Measurements from ENCODE around the gene NUDT4. TPM values are rescaled to one million over a fixed set of nuclear protein-coding genes. Genes with fewer than 3 reads are reported as not detected.
A peak's percentile ranks its signal among the peaks of the same experiment; 100 is the strongest.
"Not testable (repeated sequence)": the region's sequence is repeated elsewhere in the genome, so short reads cannot be mapped to it uniquely, and the experiment has no call there.

Gene NUDT4
- total RNA-seq, 1 donor from 2014 or later = 52.2 TPM

DNA sequence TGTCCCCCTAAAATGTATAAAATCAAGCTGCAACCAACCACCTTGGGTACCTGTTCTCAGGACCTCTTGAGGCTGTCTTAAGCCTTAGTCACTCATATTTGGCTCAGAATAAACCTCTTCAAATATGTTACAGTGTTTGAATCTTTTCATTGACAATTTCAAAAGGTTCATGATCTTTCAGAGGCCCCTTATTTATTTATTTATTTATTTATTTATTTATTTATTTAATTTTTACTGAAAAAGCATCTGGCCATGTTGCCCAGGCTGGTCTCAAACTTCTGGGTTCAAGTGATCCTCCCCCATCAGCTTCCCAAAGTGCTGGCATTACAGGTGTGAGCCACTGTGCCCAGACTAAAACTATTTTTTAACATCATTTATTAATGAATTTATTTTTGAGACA, 8.2 kb upstream of the NUDT4 start:
- TF ChIP-seq, protein P1, sequence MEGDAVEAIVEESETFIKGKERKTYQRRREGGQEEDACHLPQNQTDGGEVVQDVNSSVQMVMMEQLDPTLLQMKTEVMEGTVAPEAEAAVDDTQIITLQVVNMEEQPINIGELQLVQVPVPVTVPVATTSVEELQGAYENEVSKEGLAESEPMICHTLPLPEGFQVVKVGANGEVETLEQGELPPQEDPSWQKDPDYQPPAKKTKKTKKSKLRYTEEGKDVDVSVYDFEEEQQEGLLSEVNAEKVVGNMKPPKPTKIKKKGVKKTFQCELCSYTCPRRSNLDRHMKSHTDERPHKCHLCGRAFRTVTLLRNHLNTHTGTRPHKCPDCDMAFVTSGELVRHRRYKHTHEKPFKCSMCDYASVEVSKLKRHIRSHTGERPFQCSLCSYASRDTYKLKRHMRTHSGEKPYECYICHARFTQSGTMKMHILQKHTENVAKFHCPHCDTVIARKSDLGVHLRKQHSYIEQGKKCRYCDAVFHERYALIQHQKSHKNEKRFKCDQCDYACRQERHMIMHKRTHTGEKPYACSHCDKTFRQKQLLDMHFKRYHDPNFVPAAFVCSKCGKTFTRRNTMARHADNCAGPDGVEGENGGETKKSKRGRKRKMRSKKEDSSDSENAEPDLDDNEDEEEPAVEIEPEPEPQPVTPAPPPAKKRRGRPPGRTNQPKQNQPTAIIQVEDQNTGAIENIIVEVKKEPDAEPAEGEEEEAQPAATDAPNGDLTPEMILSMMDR (IDR thresholded peaks at IDR 0.05) = no peak
- no peaks in the 10 kb centered on the region for H3K27me3 ChIP-seq
- ATAC-seq = no peak
- no peaks in the 10 kb centered on the region for H3K36me3 ChIP-seq
- DNase-seq = no peak
- H3K27ac ChIP-seq = no peak overlapping the region
- peaks cover 14% of the 10 kb centered on the region for H3K4me1 ChIP-seq
- intact Hi-C loops (cut with DNase I) = no loop called here
- no peaks in the 10 kb centered on the region for H3K9me3 ChIP-seq
- no peak overlapping the region for H3K4me3 ChIP-seq

DNA sequence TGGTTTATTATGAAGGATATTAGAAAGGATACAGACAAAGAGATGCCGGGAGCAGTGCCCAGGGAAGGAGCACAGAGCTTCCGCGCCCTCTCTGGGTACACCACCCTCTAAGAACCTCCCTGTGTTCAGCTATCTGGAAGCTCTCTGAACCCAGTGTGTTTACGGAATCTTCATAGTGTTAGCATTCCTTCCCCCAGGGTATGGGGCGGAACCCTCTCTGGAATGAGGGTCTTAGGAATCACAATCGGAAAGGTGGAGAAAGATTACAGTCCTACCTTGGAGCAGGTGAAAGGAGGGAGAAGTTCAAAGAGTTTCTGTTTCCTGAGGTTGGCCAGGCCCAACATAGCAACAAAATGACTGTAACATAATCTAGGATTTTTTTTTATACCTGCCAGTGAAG, 6.8 kb upstream of the NUDT4 start:
- TF ChIP-seq, protein P1 (IDR thresholded peaks at IDR 0.05) = no peak
- no peak for ATAC-seq
- intact Hi-C loops (cut with DNase I) = no loop called here

DNA sequence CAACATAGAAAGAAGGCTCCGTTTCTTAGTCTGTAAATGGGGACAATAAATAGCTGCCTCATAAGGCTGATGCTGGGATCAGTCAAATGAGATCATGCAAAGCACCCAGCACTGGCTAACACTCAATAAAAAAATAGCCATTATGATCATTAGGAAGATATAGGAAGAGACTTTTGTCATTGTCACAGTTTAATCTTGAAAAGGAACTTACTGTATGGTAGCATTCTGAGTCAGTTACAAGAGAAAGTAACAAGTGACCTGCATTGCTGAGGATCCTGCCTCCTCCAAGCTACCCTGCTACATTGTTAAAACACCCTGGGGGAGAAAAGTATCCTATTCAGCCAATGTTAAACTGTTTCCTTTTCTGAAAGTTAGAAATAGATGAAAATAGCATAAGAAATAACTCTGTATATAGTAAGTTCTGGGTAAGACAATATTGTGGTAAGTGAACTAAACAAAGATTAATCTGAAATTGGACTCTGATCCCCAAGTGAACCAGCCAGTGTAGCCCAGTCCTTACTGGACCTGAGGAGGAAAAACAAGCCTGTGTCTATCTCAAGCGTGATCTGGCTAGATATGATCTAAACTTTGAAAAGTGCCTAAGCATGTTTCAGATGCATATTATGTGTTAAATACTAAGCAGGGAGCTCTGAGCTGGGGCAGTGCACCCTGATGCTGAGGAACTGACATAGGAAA, 3.6 kb upstream of the NUDT4 start:
- DNase-seq (no peak), ATAC-seq (no peak)
- intact Hi-C loops (cut with DNase I) = no loop called here
- no peaks in the 10 kb centered on the region for H3K36me3 ChIP-seq
- H3K27ac ChIP-seq = no peak overlapping the region
- H3K27me3 ChIP-seq = no peaks in the 10 kb centered on the region
- H3K4me1 ChIP-seq = peaks cover 35% of the 10 kb centered on the region
- TF ChIP-seq, protein P1 (IDR thresholded peaks at IDR 0.05) = no peak
- H3K4me3 ChIP-seq = no peak overlapping the region
- H3K9me3 ChIP-seq = no peaks in the 10 kb centered on the region

More for the DNA sequence above, 6.8 kb upstream of the NUDT4 start:
- H3K27ac ChIP-seq = no peak overlapping the region
- H3K4me1 ChIP-seq = peaks cover 25% of the 10 kb centered on the region
- no peak overlapping the region for H3K4me3 ChIP-seq
- no peak for DNase-seq
- H3K36me3 ChIP-seq = no peaks in the 10 kb centered on the region
- no peaks in the 10 kb centered on the region for H3K27me3 ChIP-seq
- no peaks in the 10 kb centered on the region for H3K9me3 ChIP-seq

DNA sequence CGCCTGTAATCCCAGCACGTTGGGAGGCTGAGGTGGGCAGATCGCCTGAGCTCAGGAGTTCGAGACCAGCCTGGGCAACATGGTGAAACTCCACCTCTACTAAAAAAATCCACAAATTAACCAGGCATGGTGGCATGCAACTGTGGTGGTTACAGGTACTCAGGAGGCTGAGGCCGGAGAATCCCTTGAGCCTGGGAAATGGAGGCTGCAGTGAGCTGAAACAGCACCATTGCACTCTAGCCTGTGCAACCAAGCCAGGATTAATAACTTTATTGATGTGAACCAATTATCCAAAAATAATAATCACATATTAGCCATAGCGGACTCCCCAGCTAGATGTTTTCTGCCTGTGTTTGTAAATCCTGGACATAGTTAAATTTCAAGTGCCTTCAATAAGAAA, 1.8 kb upstream of the NUDT4 start:
- no peaks in the 10 kb centered on the region for H3K36me3 ChIP-seq
- intact Hi-C loops (cut with DNase I) = no loop called here
- no peak for ATAC-seq
- peak overlapping the region; percentile 96 for H3K4me3 ChIP-seq
- TF ChIP-seq, protein P1 (IDR thresholded peaks at IDR 0.05) = no peak
- H3K4me1 ChIP-seq = peaks cover 49% of the 10 kb centered on the region
- H3K27me3 ChIP-seq = no peaks in the 10 kb centered on the region
- H3K27ac ChIP-seq = peak overlapping the region; percentile 95
- no peak for DNase-seq
- H3K9me3 ChIP-seq = no peaks in the 10 kb centered on the region

DNA sequence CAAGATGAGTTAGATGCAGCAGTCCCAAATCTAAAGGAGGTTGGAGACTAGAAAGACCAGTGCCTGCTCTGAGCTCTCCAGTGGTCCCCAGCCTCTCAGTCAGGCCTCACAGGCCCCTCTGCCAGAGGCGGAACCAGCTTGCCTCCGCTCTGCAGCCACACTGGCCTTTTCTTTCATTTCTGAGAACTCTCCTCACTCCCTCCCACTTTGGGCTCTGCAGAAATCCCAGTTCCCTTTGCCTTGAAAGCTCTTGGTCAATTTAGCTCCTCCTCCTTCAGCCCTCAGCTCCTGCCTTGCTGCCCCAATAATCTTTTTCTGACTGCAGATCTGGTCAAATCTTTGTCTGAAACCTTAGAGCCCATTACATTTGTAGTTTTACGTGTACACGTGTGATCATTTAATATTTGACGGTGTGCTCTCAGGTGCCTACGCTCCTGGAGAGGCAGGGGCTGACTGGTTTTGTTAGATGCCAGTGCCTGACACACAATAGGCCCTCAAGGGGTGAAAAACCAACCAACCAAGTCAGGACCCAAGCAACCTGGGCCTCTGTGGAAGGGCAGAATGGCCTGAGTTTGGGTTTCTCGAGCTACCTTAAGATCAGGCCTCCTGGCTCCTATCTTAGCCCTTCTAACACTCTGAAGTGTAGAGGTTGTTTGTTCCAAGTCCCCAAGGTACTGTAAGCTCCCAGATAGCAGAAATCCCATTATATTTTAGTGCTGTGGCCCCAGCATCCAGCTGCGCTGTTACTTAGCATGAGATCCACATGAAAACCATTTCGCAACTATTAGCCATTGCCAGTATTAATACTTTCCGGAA, 1.1 kb upstream of the NUDT4 start:
- intact Hi-C loops (cut with DNase I) = no loop called here
- Histone ChIP-seq H3K4me1 (peaks cover 57% of the 10 kb centered on the region), H3K27me3 (no peaks in the 10 kb centered on the region), H3K36me3 (no peaks in the 10 kb centered on the region), H3K27ac (peak overlapping the region; percentile 95), H3K9me3 (no peaks in the 10 kb centered on the region), H3K4me3 (peak overlapping the region; percentile 96)
- ATAC-seq (peak; percentile 53), DNase-seq (peak; percentile 75)
- TF ChIP-seq, protein P1 (IDR thresholded peaks at IDR 0.05) = no peak

DNA sequence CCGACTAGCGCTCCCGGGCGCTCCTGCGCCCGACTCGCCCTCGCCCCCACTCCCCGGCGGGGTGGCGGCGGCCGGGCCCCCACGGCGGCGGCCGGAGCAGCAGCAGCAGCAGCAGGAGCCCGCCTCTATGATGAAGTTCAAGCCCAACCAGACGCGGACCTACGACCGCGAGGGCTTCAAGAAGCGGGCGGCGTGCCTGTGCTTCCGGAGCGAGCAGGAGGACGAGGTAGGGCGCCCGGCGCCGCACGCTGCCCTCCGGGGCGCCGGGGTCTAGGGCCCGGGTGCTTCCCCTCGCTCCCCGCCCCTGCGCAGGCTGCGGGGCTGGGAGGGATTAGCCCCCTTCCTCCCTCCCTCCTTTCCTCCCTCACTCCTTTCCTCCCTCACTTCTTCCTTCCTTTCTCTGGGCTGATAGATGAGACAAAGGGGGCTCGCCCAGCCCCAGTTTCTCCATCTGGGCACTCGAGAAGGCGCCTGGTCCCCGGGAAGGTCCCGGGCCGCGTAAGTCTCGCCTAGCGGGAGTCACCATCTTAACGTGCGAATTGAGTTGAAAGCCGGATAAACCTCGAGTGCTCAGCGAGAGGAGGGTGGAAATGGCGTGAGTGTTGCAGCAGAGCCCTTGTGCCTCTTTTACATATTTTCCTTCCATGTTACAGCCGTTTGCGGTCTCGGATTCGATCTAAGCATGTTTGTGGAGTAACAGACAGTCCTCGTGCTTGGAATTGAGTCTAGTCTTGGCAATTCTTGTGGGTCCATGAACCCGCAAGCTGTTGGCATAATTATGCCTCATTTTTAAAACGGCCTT, 672 bp downstream of the NUDT4 start:
- H3K27me3 ChIP-seq; H3K9me3 ChIP-seq; intact Hi-C loops (cut with DNase I); H3K36me3 ChIP-seq: not testable (repeated sequence)
- ATAC-seq (peak; percentile 36), DNase-seq (peak; percentile 78)
- Histone ChIP-seq H3K4me3 (peak overlapping the region; percentile 96), H3K4me1 (peaks cover 68% of the 10 kb centered on the region), H3K27ac (peak overlapping the region; percentile 95)

Data from upper lobe of right lung (tissue), 1 donor.